Gastrocnemius medialis (tissue), 4 donors: ENCODE data around the gene RIMS4. TPM values are rescaled to one million over a fixed set of nuclear protein-coding genes. Genes with fewer than 3 reads are reported as not detected.
A peak's percentile ranks its signal among the peaks of the same experiment; 100 is the strongest.

Experiments used
- ATAC-seq, 2 donors: fragments of 150-250 bp; one replicate each; pipeline ENCODE4 v1.9.1; 2016
- DNase-seq, 2 donors: peaks; one replicate each; pipeline ENCODE4 v3.0.0-alpha.2; 2019
- H3K27ac ChIP-seq, 4 donors: fragments of 200-600 bp; sonication (generic); 1 replicate in 1 of 4; 2 replicates in 3 of 4; pipeline ENCODE4 v1.5.1; 2016 to 2018; ENCODE audit warnings: mild to moderate bottlenecking in 2 of 4, moderate library complexity in 1 of 4
- H3K27me3 ChIP-seq, 3 donors: fragments of 200-600 bp; sonication (generic) in 2 of 3; 1 replicate in 1 of 3; 2 replicates in 2 of 3; pipeline versions ENCODE4 v1.5.1 to v1.6.0; 2016 to 2019; ENCODE audit warnings: mild to moderate bottlenecking in 1 of 3, moderate library complexity in 1 of 3
- H3K36me3 ChIP-seq, 2 donors: fragments of 200-600 bp; sonication (generic) in 1 of 2; one replicate each; pipeline ENCODE4 v1.5.1; 2017 to 2018
- H3K4me1 ChIP-seq, 2 donors: fragments of 200-600 bp; sonication (generic) in 1 of 2; one replicate each; pipeline ENCODE4 v1.5.1; 2016 to 2017; ENCODE audit warnings: mild to moderate bottlenecking in 2 of 2
- H3K4me3 ChIP-seq, 4 donors: fragments of 200-600 bp; sonication (generic) in 3 of 4; 1 replicate in 1 of 4; 2 replicates in 3 of 4; pipeline ENCODE4 v1.5.1; 2016 to 2019; ENCODE audit warnings: mild to moderate bottlenecking in 2 of 4
- H3K9me3 ChIP-seq, 3 donors: fragments of 200-600 bp; sonication (generic) in 2 of 3; 1 replicate in 1 of 3; 2 replicates in 2 of 3; pipeline ENCODE4 v1.5.1; 2016 to 2019
- CTCF ChIP-seq, 5 experiments: fragments of 450-650 bp in 3 of 5; fragments of 200-600 bp in 2 of 5; sonication (generic) in 2 of 5; IDR thresholded peaks in 4 of 5; conservative IDR thresholded peaks in 1 of 5; 1 replicate in 4 of 5; 2 replicates in 1 of 5; pipeline ENCODE4 v1.5.1; 2016 to 2019; ENCODE audit warnings: antibody characterized with exemption in 5 of 5, mild to moderate bottlenecking in 3 of 5, moderate library complexity in 3 of 5
- POLR2A ChIP-seq, 2 donors: fragments of 450-650 bp; IDR thresholded peaks; one replicate each; pipeline ENCODE4 v1.6.1; 2017; ENCODE audit warnings: antibody characterized with exemption in 2 of 2, mild to moderate bottlenecking in 2 of 2, moderate library complexity in 2 of 2
- in situ Hi-C, 4 donors: fragments of 200-750 bp; cut with MboI; loops; one replicate each; pipeline versions ENCODE4 v1.15.0 to v1.8.0; 2017; ENCODE audit warnings: low sequenced_read_pairs in 4 of 4
- intact Hi-C: fragments of 100-400 bp; cut with DNase I; formaldehyde crosslinking; loops from one replicate; pipeline ENCODE4 v1.15.1; 2023; ENCODE audit warnings: low total_unique reads
- total RNA-seq, 4 donors: library from RNA; depleted of rRNA; stranded (reverse); fragments of >200 nt; gene quantifications; one replicate each; pipeline versions ENCODE4 v1.1.0 to v1.2.3, GENCODE V29; 2016

The RIMS4 gene
- total RNA-seq, 4 donors from 2014 or later, result 0.13 to 0.41 TPM; not detected in 2

GRCh38 chr20:44716309-44717106, 93.8 kb downstream of the RIMS4 start:
- Histone ChIP-seq H3K27me3 (no peaks in the 10 kb centered on the region), H3K9me3 (no peaks in the 10 kb centered on the region), H3K4me3 (peak overlapping the region in 3 of 4 donors; percentile 22 to 31 (median 27)), H3K27ac (peak overlapping the region; percentile 65 to 94 (median 88)), H3K36me3 (no peaks in the 10 kb centered on the region), H3K4me1 (peaks cover 20 to 29% of the 10 kb centered on the region in 2 donors)
- DNase-seq (peak in 1 of 2 donors; percentile 45), ATAC-seq (no peak)
- TF ChIP-seq POLR2A (IDR thresholded peaks at IDR 0.05) (no peak), CTCF (IDR thresholded peaks at IDR 0.05 in 4 of 5, conservative IDR thresholded peaks at IDR 0.05 in 1 of 5) (no peak)
- intact Hi-C loops, result no loop called here
- in situ Hi-C loops, result no loop called here

GRCh38 chr20:44715499-44716308, 94.6 kb downstream of the RIMS4 start:
- ATAC-seq, result no peak
- peak overlapping the region; percentile 65 to 94 (median 88) for H3K27ac ChIP-seq
- TF ChIP-seq POLR2A (IDR thresholded peaks at IDR 0.05) (no peak), CTCF (IDR thresholded peaks at IDR 0.05 in 4 of 5, conservative IDR thresholded peaks at IDR 0.05 in 1 of 5) (no peak)
- DNase-seq, result no peak
- no peaks in the 10 kb centered on the region for H3K9me3 ChIP-seq
- peak overlapping the region; percentile 0 to 31 (median 24) for H3K4me3 ChIP-seq
- in situ Hi-C loops, result no loop called here
- H3K36me3 ChIP-seq, result no peaks in the 10 kb centered on the region
- intact Hi-C loops, result no loop called here
- peaks cover 20 to 29% of the 10 kb centered on the region in 2 donors for H3K4me1 ChIP-seq
- no peaks in the 10 kb centered on the region for H3K27me3 ChIP-seq

GRCh38 chr20:44714701-44715498, 95.4 kb downstream of the RIMS4 start, which contains the start of gene CCN5:
TSS of gene CCN5 (plus strand) at chr20:44715369. CDS start at chr20:44715391, 22 bp downstream.
- H3K36me3 ChIP-seq, result no peaks in the 10 kb centered on the region
- H3K4me1 ChIP-seq, result peaks cover 20 to 29% of the 10 kb centered on the region in 2 donors
- DNase-seq, result peak; percentile 73 to 88
- intact Hi-C loops (loop anchor here (1.0 kb wide), 1 partner anchor 22 kb away; no protein-coding TSS in a partner anchor), in situ Hi-C loops (no loop called here)
- H3K9me3 ChIP-seq, result no peaks in the 10 kb centered on the region
- H3K27me3 ChIP-seq, result no peaks in the 10 kb centered on the region
- ATAC-seq, result peak; percentile 87 to 88
- TF ChIP-seq CTCF (IDR thresholded peaks at IDR 0.05 in 4 of 5, conservative IDR thresholded peaks at IDR 0.05 in 1 of 5) (no peak), POLR2A (IDR thresholded peaks at IDR 0.05) (no peak)
- peak within 1 kb of the TSS; percentile 83 to 94 (median 88) for H3K27ac ChIP-seq
- H3K4me3 ChIP-seq, result peak within 1 kb of the TSS; percentile 0 to 31 (median 24)

- H3K4me1 ChIP-seq, result peaks cover 20 to 29% of the 10 kb centered on the region in 2 donors
- H3K27ac ChIP-seq, result peak overlapping the region; percentile 83 to 94 (median 88)
- peak overlapping the region; percentile 0 to 31 (median 16) for H3K4me3 ChIP-seq
- in situ Hi-C loops (no loop called here), intact Hi-C loops (loop anchor here (1.0 kb wide), 1 partner anchor 21 kb away; no protein-coding TSS in a partner anchor)
- ATAC-seq (peak; percentile 89 to 92), DNase-seq (peak; percentile 65 to 83)
- no peaks in the 10 kb centered on the region for H3K27me3 ChIP-seq
- no peaks in the 10 kb centered on the region for H3K36me3 ChIP-seq
- no peaks in the 10 kb centered on the region for H3K9me3 ChIP-seq
- no peak for TF ChIP-seq POLR2A (IDR thresholded peaks at IDR 0.05)
- no peak for TF ChIP-seq CTCF (IDR thresholded peaks at IDR 0.05 in 4 of 5, conservative IDR thresholded peaks at IDR 0.05 in 1 of 5)
Measured at GRCh38 chr20:44714102-44714700, 96.1 kb downstream of the RIMS4 start.
